Peyer's patch (tissue), 4 donors: ENCODE results near the gene BCAS1.

Experiments used
- POLR2A ChIP-seq, 2 donors: fragments of 450-650 bp; IDR thresholded peaks; one replicate each; pipeline ENCODE4 v1.5.1; 2017; ENCODE audit warnings: antibody characterized with exemption in 2 of 2, mild to moderate bottlenecking in 2 of 2, moderate library complexity in 2 of 2
- TF ChIP-seq, protein P1 (sequence below), 6 experiments: fragments of 450-650 bp in 4 of 6; fragments of 200-600 bp in 2 of 6; sonication (generic) in 1 of 6; IDR thresholded peaks; one replicate each; pipeline ENCODE4 v1.5.1; 2017 to 2019; ENCODE audit warnings: antibody characterized with exemption in 6 of 6, mild to moderate bottlenecking in 3 of 6, moderate library complexity in 1 of 6

- TF ChIP-seq POLR2A (IDR thresholded peaks at IDR 0.05), result no peak
- TF ChIP-seq, protein P1, sequence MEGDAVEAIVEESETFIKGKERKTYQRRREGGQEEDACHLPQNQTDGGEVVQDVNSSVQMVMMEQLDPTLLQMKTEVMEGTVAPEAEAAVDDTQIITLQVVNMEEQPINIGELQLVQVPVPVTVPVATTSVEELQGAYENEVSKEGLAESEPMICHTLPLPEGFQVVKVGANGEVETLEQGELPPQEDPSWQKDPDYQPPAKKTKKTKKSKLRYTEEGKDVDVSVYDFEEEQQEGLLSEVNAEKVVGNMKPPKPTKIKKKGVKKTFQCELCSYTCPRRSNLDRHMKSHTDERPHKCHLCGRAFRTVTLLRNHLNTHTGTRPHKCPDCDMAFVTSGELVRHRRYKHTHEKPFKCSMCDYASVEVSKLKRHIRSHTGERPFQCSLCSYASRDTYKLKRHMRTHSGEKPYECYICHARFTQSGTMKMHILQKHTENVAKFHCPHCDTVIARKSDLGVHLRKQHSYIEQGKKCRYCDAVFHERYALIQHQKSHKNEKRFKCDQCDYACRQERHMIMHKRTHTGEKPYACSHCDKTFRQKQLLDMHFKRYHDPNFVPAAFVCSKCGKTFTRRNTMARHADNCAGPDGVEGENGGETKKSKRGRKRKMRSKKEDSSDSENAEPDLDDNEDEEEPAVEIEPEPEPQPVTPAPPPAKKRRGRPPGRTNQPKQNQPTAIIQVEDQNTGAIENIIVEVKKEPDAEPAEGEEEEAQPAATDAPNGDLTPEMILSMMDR (IDR thresholded peaks at IDR 0.05), result no peak
Measured at GRCh38 chr20:53981130-53981529, 89.3 kb downstream of the BCAS1 start.
